H1 (cell line): Measurements from ENCODE around the gene TCF7L2. TPM values are rescaled to one million over a fixed set of nuclear protein-coding genes. Genes with fewer than 3 reads are reported as not detected.

Experiments
- CTCF ChIA-PET: fragments of 300-600 bp; sonication (Branson Sonifier 250); formaldehyde crosslinking; loops from one replicate; lab custom pipeline; 2021; ENCODE audit not compliant: partially characterized antibody; lab: Charles Lee
- POLR2A ChIA-PET: fragments of 300-600 bp; sonication (Branson Sonifier 250); formaldehyde crosslinking; loops from one replicate; lab custom pipeline; 2021; ENCODE audit warnings: inconsistent platforms; ENCODE audit not compliant: partially characterized antibody; lab: Charles Lee
- DNase-seq, 2 experiments: peaks; one replicate each; pipeline versions ENCODE4 v3.0.0 to v3.0.0-alpha.2; 2010 to 2022; ENCODE audit warnings: low spot score in 2 of 2, low read depth in 1 of 2, mixed read lengths in 1 of 2
- FAIRE-seq: peaks from 2 replicates; lab custom pipeline; 2011; peaks lifted over from hg19 to GRCh38; lab: Jason Lieb, UNC
- H2AFZ ChIP-seq: 2 replicates; pipeline ENCODE4 v1.8.1; 2012; ENCODE audit warnings: low read length, inconsistent platforms
- H2AK5ac ChIP-seq: 2 replicates; pipeline ENCODE4 v1.6.1; 2013; ENCODE audit warnings: low read depth, low read length
- H2BK120ac ChIP-seq: replicated peaks from 2 replicates; pipeline ENCODE3; 2013; ENCODE audit warnings: low read depth, low read length, inconsistent platforms
- H2BK12ac ChIP-seq: 2 replicates; pipeline ENCODE4 v1.6.1; 2013; ENCODE audit warnings: low read depth, low read length
- H2BK15ac ChIP-seq: 2 replicates; pipeline ENCODE4 v1.6.1; 2013; ENCODE audit warnings: low read length
- H2BK20ac ChIP-seq: 2 replicates; pipeline ENCODE4 v1.6.1; 2013; ENCODE audit warnings: low read length
- H2BK5ac ChIP-seq: 2 replicates; pipeline ENCODE4 v1.6.1; 2013; ENCODE audit warnings: low read depth, low read length
- H3K14ac ChIP-seq: 2 replicates; pipeline ENCODE4 v1.6.1; 2013; ENCODE audit warnings: inconsistent platforms; ENCODE audit not compliant: insufficient read length
- H3K18ac ChIP-seq: 2 replicates; pipeline ENCODE4 v1.6.1; 2013; ENCODE audit warnings: low read length; ENCODE audit errors: extremely low read depth
- H3K23ac ChIP-seq: 2 replicates; pipeline ENCODE4 v1.6.1; 2013; ENCODE audit warnings: inconsistent platforms; ENCODE audit not compliant: insufficient read length
- H3K23me2 ChIP-seq: 2 replicates; pipeline ENCODE4 v1.6.1; 2013; ENCODE audit warnings: low read depth, low read length
- H3K27ac ChIP-seq: 2 replicates; pipeline ENCODE4 v1.6.1; 2011; ENCODE audit warnings: low read depth, low read length, inconsistent platforms
- H3K27me3 ChIP-seq, 4 experiments: replicated peaks in 1 of 4; 1 replicate in 1 of 4; 2 replicates in 3 of 4; pipeline versions ENCODE4 v1.6.1 to v1.8.1; 2011 to 2013; ENCODE audit warnings: low read length in 3 of 4, mild to moderate bottlenecking in 3 of 4, inconsistent platforms in 2 of 4, mixed read lengths in 2 of 4, moderate library complexity in 1 of 4; ENCODE audit not compliant: control insufficient read depth in 3 of 4, insufficient read depth in 3 of 4; ENCODE audit errors: extremely low read depth in 1 of 4
- H3K36me3 ChIP-seq, 4 experiments: 2 replicates each; pipeline versions ENCODE4 v1.6.1 to v1.8.1; 2011 to 2013; ENCODE audit warnings: mild to moderate bottlenecking in 4 of 4, low read length in 3 of 4, moderate library complexity in 2 of 4, control low read depth in 1 of 4, inconsistent platforms in 1 of 4; ENCODE audit not compliant: insufficient read depth in 4 of 4, control insufficient read depth in 2 of 4
- H3K4ac ChIP-seq: replicated peaks from 2 replicates; pipeline ENCODE3; 2013; ENCODE audit warnings: low read length, low read depth, mixed read lengths, inconsistent platforms; ENCODE audit not compliant: insufficient read length
- H3K4me1 ChIP-seq, 4 experiments: replicated peaks in 1 of 4; 1 replicate in 1 of 4; 2 replicates in 3 of 4; pipeline versions ENCODE4 v1.6.1 to v1.8.1; 2011 to 2013; ENCODE audit warnings: low read length in 3 of 4, inconsistent platforms in 2 of 4, mixed read lengths in 1 of 4; ENCODE audit not compliant: insufficient read depth in 4 of 4, control insufficient read depth in 3 of 4
- H3K4me2 ChIP-seq, 2 experiments: 2 replicates each; pipeline versions ENCODE4 v1.6.1 to v1.8.1; 2011 to 2013; ENCODE audit warnings: low read depth in 2 of 2, low read length in 2 of 2, control low read depth in 1 of 2, inconsistent platforms in 1 of 2, mild to moderate bottlenecking in 1 of 2; ENCODE audit not compliant: insufficient read depth in 1 of 2
- H3K4me3 ChIP-seq, 4 experiments: fragments of 200-600, 300-600 bp in 1 of 4; sonication (generic), shearing (Covaris generic), sonication (Bioruptor Twin) in 1 of 4; 2 replicates each; pipeline versions ENCODE4 v1.5.1 to v1.8.1; 2011 to 2016; ENCODE audit warnings: low read length in 4 of 4, low read depth in 3 of 4, control low read depth in 2 of 4, inconsistent platforms in 2 of 4, mild to moderate bottlenecking in 2 of 4, mixed read lengths in 1 of 4, moderate library complexity in 1 of 4; ENCODE audit not compliant: insufficient read depth in 2 of 4; ENCODE audit errors: extremely low read depth in 1 of 4
- H3K56ac ChIP-seq: replicated peaks from 2 replicates; pipeline ENCODE3; 2013; ENCODE audit warnings: low read depth, mild to moderate bottlenecking, mixed read lengths, low read length, inconsistent platforms; ENCODE audit not compliant: insufficient read length
- H3K79me1 ChIP-seq: 2 replicates; pipeline ENCODE4 v1.6.1; 2013; ENCODE audit warnings: low read depth, low read length, control low read depth
- H3K79me2 ChIP-seq, 2 experiments: 2 replicates each; pipeline versions ENCODE4 v1.6.1 to v1.8.1; 2012 to 2013; ENCODE audit warnings: low read length in 2 of 2, mild to moderate bottlenecking in 2 of 2, inconsistent platforms in 1 of 2; ENCODE audit not compliant: insufficient read depth in 2 of 2, control insufficient read depth in 1 of 2
- H3K9ac ChIP-seq, 4 experiments: replicated peaks in 1 of 4; 1 replicate in 1 of 4; 2 replicates in 3 of 4; pipeline versions ENCODE4 v1.6.1 to v1.8.1; 2011 to 2013; ENCODE audit warnings: low read depth in 3 of 4, low read length in 3 of 4, control low read depth in 2 of 4, mild to moderate bottlenecking in 2 of 4, moderate library complexity in 2 of 4, inconsistent platforms in 1 of 4; ENCODE audit errors: extremely low read depth in 1 of 4
- H3K9me3 ChIP-seq, 2 experiments: 2 replicates each; pipeline versions ENCODE4 v1.6.1 to v1.8.1; 2012 to 2013; ENCODE audit warnings: mild to moderate bottlenecking in 2 of 2, moderate library complexity in 2 of 2, control low read depth in 1 of 2, inconsistent platforms in 1 of 2, low read depth in 1 of 2, low read length in 1 of 2, mixed read lengths in 1 of 2; ENCODE audit not compliant: insufficient read depth in 2 of 2
- H4K20me1 ChIP-seq, 2 experiments: replicated peaks in 1 of 2; 2 replicates each; pipeline versions ENCODE3 to v1.8.1; 2011 to 2013; ENCODE audit warnings: inconsistent platforms in 2 of 2, low read length in 2 of 2, mild to moderate bottlenecking in 1 of 2; ENCODE audit not compliant: insufficient read depth in 2 of 2, control insufficient read depth in 1 of 2
- H4K5ac ChIP-seq: 2 replicates; pipeline ENCODE4 v1.6.1; 2013; ENCODE audit warnings: low read length, low read depth, mixed read lengths, inconsistent platforms; ENCODE audit not compliant: insufficient read length
- H4K8ac ChIP-seq: 2 replicates; pipeline ENCODE4 v1.8.0; 2013; ENCODE audit warnings: mild to moderate bottlenecking, moderate library complexity, low read length, inconsistent platforms; ENCODE audit not compliant: insufficient read depth; ENCODE audit errors: extremely low read depth
- H4K91ac ChIP-seq: replicated peaks from 2 replicates; pipeline ENCODE3; 2013; ENCODE audit warnings: low read length, mixed read lengths, inconsistent platforms; ENCODE audit not compliant: insufficient read length
- ATF2 ChIP-seq: IDR thresholded peaks from 2 replicates; pipeline ENCODE4 v1.6.1; 2012; ENCODE audit warnings: low read length, inconsistent platforms
- FOSL1 ChIP-seq: IDR thresholded peaks from 2 replicates; pipeline ENCODE4 v1.6.1; 2011; ENCODE audit warnings: mild to moderate bottlenecking, low read depth, low read length, moderate library complexity; ENCODE audit not compliant: insufficient read depth
- HDAC2 ChIP-seq, 2 experiments: fragments of 300-600 bp in 1 of 2; sonication (generic) in 1 of 2; IDR thresholded peaks; 2 replicates each; pipeline ENCODE4 v1.6.1; 2011 to 2012; ENCODE audit warnings: low read depth in 2 of 2, low read length in 2 of 2, mild to moderate bottlenecking in 2 of 2, moderate library complexity in 2 of 2, borderline replicate concordance in 1 of 2, inconsistent platforms in 1 of 2
- KDM1A ChIP-seq: fragments of 200-600, 300-600 bp; sonication (generic); IDR thresholded peaks from 2 replicates; pipeline ENCODE4 v1.7.1; 2016; ENCODE audit warnings: mild to moderate bottlenecking, low read length, borderline replicate concordance
- POU5F1 ChIP-seq: IDR thresholded peaks from 2 replicates; pipeline ENCODE4 v1.6.1; 2011; ENCODE audit warnings: low read depth, mild to moderate bottlenecking, low read length, moderate library complexity
- RXRA ChIP-seq: IDR thresholded peaks from 2 replicates; pipeline ENCODE4 v1.6.1; 2011; ENCODE audit warnings: low read depth, mild to moderate bottlenecking, low read length, moderate library complexity; ENCODE audit not compliant: insufficient read depth
- SAP30 ChIP-seq: fragments of 300-600 bp; sonication (generic); IDR thresholded peaks from 2 replicates; pipeline ENCODE4 v1.7.1; 2012; ENCODE audit warnings: low read length, moderate library complexity, mild to moderate bottlenecking, inconsistent platforms; ENCODE audit not compliant: insufficient read depth, insufficient replicate concordance
- SIX5 ChIP-seq: IDR thresholded peaks from 2 replicates; pipeline ENCODE4 v1.6.1; 2011; ENCODE audit warnings: mild to moderate bottlenecking, low read depth, low read length
- SRF ChIP-seq: IDR thresholded peaks from 2 replicates; pipeline ENCODE4 v1.6.1; 2011; ENCODE audit warnings: mild to moderate bottlenecking, low read depth, low read length, moderate library complexity
- SUZ12 ChIP-seq: fragments of 200-600 bp; sonication (generic); IDR thresholded peaks from 2 replicates; pipeline ENCODE4 v1.6.1; 2012; ENCODE audit warnings: mild to moderate bottlenecking, inconsistent platforms, low read length, moderate library complexity, mixed read lengths
- TBP ChIP-seq: IDR thresholded peaks from 2 replicates; pipeline ENCODE4 v1.6.1; 2011; ENCODE audit warnings: low read depth, low read length, improper control_type of control experiment
- WGBS, 2 experiments: shearing (Covaris generic) in 1 of 2; methylation state at CpG; one replicate each; pipeline versions ENCODE4 v1.1.6 to v1.1.7; 2013 to 2015; ENCODE audit warnings: low lambda C conversion rate in 2 of 2, mixed read lengths in 2 of 2, inconsistent platforms in 1 of 2, low coverage in 1 of 2, missing lambda C conversion rate in 1 of 2; ENCODE audit not compliant: insufficient replicate concordance in 2 of 2, insufficient coverage in 1 of 2, insufficient read length in 1 of 2; ENCODE audit errors: extremely low coverage in 1 of 2, missing lambda C conversion rate in 1 of 2; 5-methylcytosine and 5-hydroxymethylcytosine counted together
- polyA plus RNA-seq, 7 experiments: library from polyadenylated mRNA; depleted of rRNA in 3 of 7; stranded (reverse) in 5 of 7; unstranded in 2 of 7; fragments of >200 nt in 5 of 7; fragments of 200-250 nt in 2 of 7; gene quantifications; 1 replicate in 5 of 7; 2 replicates in 1 of 7; 4 replicates in 1 of 7; pipeline versions ENCODE4 v1.2.1 to v1.2.3, GENCODE V29; 2011 to 2013; ENCODE audit warnings: missing spikeins in 2 of 7, mixed read lengths in 2 of 7
- total RNA-seq: library from RNA; stranded (reverse); fragmentation: NEBNext Ultra II Directional; extraction: Animal tissue kit (Norgen Biotek cat#: 25700); gene quantifications from 2 replicates; pipeline ENCODE4 v1.2.1, GENCODE V29; 2021

The TCF7L2 gene
- total and polyA plus RNA-seq, 2 of the 8 experiments (the other 6 are each of a cell fraction or from before 2014, with no cell fraction given) = 33.9 to 67.3 TPM

GRCh38 chr10:113020838-113021237 is 70.8 kb downstream of the TCF7L2 start:
- no peak overlapping the region for H3K4me3 ChIP-seq
- peaks cover 37 to 47% of the 10 kb centered on the region in 2 experiments for H4K20me1 ChIP-seq
- TF ChIP-seq TBP (no peak), HDAC2 (IDR thresholded peaks at IDR 0.05; ENCODE audit: borderline replicate concordance in 1 of 2, low read depth in 2 of 2, low read length in 2 of 2) (no peak), ATF2 (no peak), POU5F1 (no peak), FOSL1 (no peak), SAP30 (no peak), RXRA (no peak), SUZ12 (no peak), SIX5 (no peak), SRF (no peak), KDM1A (no peak)

More at GRCh38 chr10:113020838-113021237, 70.8 kb downstream of the TCF7L2 start:
- Histone ChIP-seq H2BK12ac (no peak overlapping the region), H3K9ac (no peak overlapping the region), H3K79me1 (peaks cover 29% of the 10 kb centered on the region), H2BK20ac (no peak overlapping the region), H3K23ac (no peak overlapping the region), H3K14ac (no peak overlapping the region), H3K4me2 (no peak overlapping the region; a peak in 1 of 4 replicates), H4K5ac (no peak overlapping the region), H3K4me1 (peaks cover 10 to 22% (median 15%) of the 10 kb centered on the region in 4 experiments), H2AFZ (no peak overlapping the region), H3K4ac (no peak overlapping the region), H3K27ac (no peak overlapping the region), H3K27me3 (no peaks in the 10 kb centered on the region), H3K9me3 (no peaks in the 10 kb centered on the region), H3K23me2 (peaks cover 2% of the 10 kb centered on the region; the same call in 1 of the 2 replicates), H3K36me3 (no peaks in the 10 kb centered on the region; a peak in 1 of 8 replicates), H2BK15ac (no peak overlapping the region), H3K79me2 (peaks cover 10 to 97% of the 10 kb centered on the region in 2 experiments; a peak in 3 of 4 replicates), H3K18ac (no peak overlapping the region), H2BK5ac (no peak overlapping the region), H4K8ac (no peak overlapping the region), H4K91ac (no peak overlapping the region), H3K56ac (no peak overlapping the region), H2AK5ac (no peak overlapping the region), H2BK120ac (no peak overlapping the region)
- 91% methylated on average over 7 of the region's 7 CpGs; no CpG with 5 or more reads in 1 of the 2 experiments for WGBS, 2 experiments
- no peak for FAIRE-seq
- ChIA-PET POLR2A (interaction anchor here (1.2 to 1.5 kb wide), 2 partner anchors 37 to 40 kb away, joined by 3 to 5 read pairs; no protein-coding TSS in a partner anchor), CTCF (interaction anchor here (0.7 to 1.2 kb wide), 4 partner anchors 33 to 549 kb away, joined by 3 read pairs; no protein-coding TSS in a partner anchor)
- no peak for DNase-seq
